WTC11 (cell line): ENCODE data around the gene ERLEC1. TPM values are rescaled to one million over a fixed set of nuclear protein-coding genes. Genes with fewer than 3 reads are reported as not detected.

Experiments used
- ATAC-seq: fragments of 200-7000 bp; cut with Tn5 transposase; 2 replicates; pipeline ENCODE4 v1.10.0; 2021; ENCODE audit warnings: mild to moderate bottlenecking, moderate library complexity
- CTCF ChIA-PET: fragments of 300-600 bp; sonication (Branson Sonifier 250); formaldehyde crosslinking; loops from one replicate; lab custom pipeline; 2021; ENCODE audit warnings: antibody characterized with exemption; lab: Charles Lee
- POLR2A ChIA-PET: fragments of 350-600 bp; sonication (Branson Sonifier 250); formaldehyde crosslinking; loops from one replicate; lab custom pipeline; 2021; ENCODE audit warnings: antibody characterized with exemption; lab: Charles Lee
- DNase-seq: peaks from one replicate; pipeline ENCODE4 v3.0.0; 2021; ENCODE audit warnings: low spot score
- H3K27ac Mint-ChIP-seq: 2 replicates; pipeline ENCODE4 v1.8.0; 2021; ENCODE audit warnings: mixed read lengths
- H3K27me3 Mint-ChIP-seq: 2 replicates; pipeline ENCODE4 v1.8.0; 2021; ENCODE audit warnings: low read depth, mild to moderate bottlenecking, moderate library complexity, mixed read lengths
- H3K36me3 Mint-ChIP-seq: 2 replicates; pipeline ENCODE4 v1.8.0; 2021; ENCODE audit warnings: mixed read lengths
- H3K4me1 Mint-ChIP-seq: 2 replicates; pipeline ENCODE4 v1.8.0; 2022; ENCODE audit warnings: mixed read lengths
- H3K4me3 Mint-ChIP-seq: 2 replicates; pipeline ENCODE4 v1.8.0; 2021; ENCODE audit warnings: mild to moderate bottlenecking, moderate library complexity, mixed read lengths
- H3K9me3 Mint-ChIP-seq: 2 replicates; pipeline ENCODE4 v1.8.0; 2021; ENCODE audit warnings: mixed read lengths
- FOXK1 ChIP-seq: sonication (generic); formaldehyde crosslinking; IDR thresholded peaks from 2 replicates; pipeline ENCODE4 v1.8.0; 2022; ENCODE audit warnings: mild to moderate bottlenecking, moderate library complexity, missing genetic modification reagents
- FOXP4 ChIP-seq: sonication (generic); formaldehyde crosslinking; IDR thresholded peaks from 2 replicates; pipeline ENCODE4 v1.8.0; 2022; ENCODE audit warnings: mild to moderate bottlenecking, missing genetic modification reagents
- HMGA2 ChIP-seq: fragments of 250-450 bp; sonication (Bioruptor Pico); IDR thresholded peaks from 2 replicates; pipeline ENCODE4 v1.4.0; 2021; ENCODE audit warnings: mild to moderate bottlenecking, moderate library complexity
- KAT7 ChIP-seq: sonication (generic); formaldehyde crosslinking; IDR thresholded peaks from 2 replicates; pipeline ENCODE4 v1.8.1; 2023; ENCODE audit warnings: missing genetic modification reagents, mild to moderate bottlenecking, borderline replicate concordance
- MLX ChIP-seq: sonication (generic); formaldehyde crosslinking; IDR thresholded peaks from 2 replicates; pipeline ENCODE4 v1.8.1; 2023; ENCODE audit warnings: mild to moderate bottlenecking, missing genetic modification reagents, moderate library complexity
- MXD4 ChIP-seq: fragments of 250-450 bp; sonication (Bioruptor Pico); IDR thresholded peaks from 2 replicates; pipeline ENCODE4 v1.8.0; 2021; ENCODE audit warnings: mild to moderate bottlenecking, moderate library complexity, borderline replicate concordance
- NFATC4 ChIP-seq: fragments of 250-450 bp; sonication (Bioruptor Pico); IDR thresholded peaks from 2 replicates; pipeline ENCODE4 v1.9.0; 2021; ENCODE audit warnings: mild to moderate bottlenecking
- NR2C2 ChIP-seq: sonication (generic); formaldehyde crosslinking; IDR thresholded peaks from 2 replicates; pipeline ENCODE4 v1.8.0; 2022; ENCODE audit warnings: mild to moderate bottlenecking, missing genetic modification reagents
- PRDM15 ChIP-seq: sonication (generic); formaldehyde crosslinking; IDR thresholded peaks from 2 replicates; pipeline ENCODE4 v1.8.0; 2022; ENCODE audit warnings: missing genetic modification reagents
- RELA ChIP-seq: sonication (generic); formaldehyde crosslinking; IDR thresholded peaks from 2 replicates; pipeline ENCODE4 v1.8.1; 2022; ENCODE audit warnings: missing genetic modification reagents, mild to moderate bottlenecking, borderline replicate concordance
- SOX15 ChIP-seq: fragments of 250-450 bp; sonication (Bioruptor Pico); IDR thresholded peaks from 2 replicates; pipeline ENCODE4 v1.9.0; 2021; ENCODE audit warnings: mild to moderate bottlenecking
- TEAD1 ChIP-seq: sonication (generic); formaldehyde crosslinking; IDR thresholded peaks from 2 replicates; pipeline ENCODE4 v1.8.0; 2022; ENCODE audit warnings: mild to moderate bottlenecking, missing genetic modification reagents
- TP53 ChIP-seq: sonication (generic); formaldehyde crosslinking; IDR thresholded peaks from 2 replicates; pipeline ENCODE4 v1.8.1; 2023; ENCODE audit warnings: mild to moderate bottlenecking, missing genetic modification reagents
- USF2 ChIP-seq: sonication (generic); formaldehyde crosslinking; IDR thresholded peaks from 2 replicates; pipeline ENCODE4 v1.8.1; 2023; ENCODE audit warnings: mild to moderate bottlenecking, missing genetic modification reagents, moderate library complexity
- ZMAT4 ChIP-seq: fragments of 250-450 bp; sonication (Bioruptor Pico); IDR thresholded peaks from 2 replicates; pipeline ENCODE4 v1.9.0; 2021; ENCODE audit warnings: mild to moderate bottlenecking
- ZNF232 ChIP-seq: sonication (generic); formaldehyde crosslinking; IDR thresholded peaks from 2 replicates; pipeline ENCODE4 v1.8.0; 2022; ENCODE audit warnings: mild to moderate bottlenecking, missing genetic modification reagents
- ZNF532 ChIP-seq: fragments of 250-450 bp; sonication (Bioruptor Pico); IDR thresholded peaks from 2 replicates; pipeline ENCODE4 v1.9.0; 2021; ENCODE audit warnings: mild to moderate bottlenecking, borderline replicate concordance
- total RNA-seq: library from RNA; stranded (reverse); gene quantifications from 3 replicates; pipeline ENCODE4 v1.2.3, GENCODE V29; 2021

Gene ERLEC1
- total RNA-seq, 1 experiment from 2014 or later: 26.5 TPM

GRCh38 chr2:53744395-53745065 lies 42.3 kb upstream of the ERLEC1 start:
- Mint-ChIP-seq H3K27me3 (no peaks in the 10 kb centered on the region), H3K4me1 (no peaks in the 10 kb centered on the region), H3K36me3 (peaks cover 17% of the 10 kb centered on the region; the same call in 1 of the 2 replicates), H3K27ac (no peak overlapping the region), H3K4me3 (no peak overlapping the region), H3K9me3 (no peaks in the 10 kb centered on the region)
- TF ChIP-seq MLX: no peak
- no peak for TF ChIP-seq SOX15
- no peak for TF ChIP-seq RELA (CRISPR knock-in tag)
- no peak for TF ChIP-seq TEAD1 (CRISPR knock-in tag)
- TF ChIP-seq FOXK1 (CRISPR knock-in tag): no peak
- no peak for TF ChIP-seq NFATC4 (CRISPR knock-in tag)
- no peak for TF ChIP-seq TP53 (CRISPR knock-in tag)
- TF ChIP-seq KAT7 (CRISPR knock-in tag): no peak
- no peak for TF ChIP-seq PRDM15 (CRISPR knock-in tag)
- TF ChIP-seq ZNF532: no peak
- ATAC-seq: no peak
- ChIA-PET CTCF (interaction anchor here (1.2 kb wide), 1 partner anchor 24 kb away, joined by 5 read pairs; the partner anchor contains the start of gene CHAC2), POLR2A (no interaction called here)
- DNase-seq: no peak

- no peak for TF ChIP-seq ZNF232 (CRISPR knock-in tag)
- TF ChIP-seq NR2C2 (CRISPR knock-in tag): no peak
- no peak for TF ChIP-seq USF2 (CRISPR knock-in tag)
- TF ChIP-seq FOXP4: no peak
- TF ChIP-seq HMGA2 (CRISPR knock-in tag): no peak
- no peak for TF ChIP-seq MXD4 (CRISPR knock-in tag)
- TF ChIP-seq ZMAT4 (CRISPR knock-in tag): no peak
- no peak for ATAC-seq
These were observed 36.6 kb upstream of the ERLEC1 start for GRCh38 chr2:53750041-53750768.

More at GRCh38 chr2:53750041-53750768, 36.6 kb upstream of the ERLEC1 start:
- Mint-ChIP-seq H3K27me3 (no peaks in the 10 kb centered on the region), H3K27ac (no peak overlapping the region), H3K4me3 (no peak overlapping the region), H3K36me3 (peaks cover 15% of the 10 kb centered on the region; the same call in 1 of the 2 replicates), H3K9me3 (no peaks in the 10 kb centered on the region), H3K4me1 (peaks cover 9% of the 10 kb centered on the region)
- POLR2A ChIA-PET: no interaction called here
- DNase-seq: no peak
- CTCF ChIA-PET: no interaction called here
